HG02884 (cell line): ENCODE measurements around the gene PCGF2.

Source experiments
- ATAC-seq: cut with Tn5 transposase; IDR thresholded peaks from one replicate; pipeline ENCODE4 v1.9.1; 2021; ENCODE audit warnings: mild to moderate bottlenecking, moderate library complexity; ENCODE audit not compliant: unreplicated experiment

Gene PCGF2

GRCh38 chr17:38719943-38720641 is 28.0 kb downstream of the PCGF2 start:
- no peak for ATAC-seq

GRCh38 chr17:38719289-38719942 is 28.7 kb downstream of the PCGF2 start:
- no peak for ATAC-seq

- no peak for ATAC-seq
Observed at GRCh38 chr17:38717139-38717745, 30.9 kb downstream of the PCGF2 start.

- no peak for ATAC-seq
Observed at GRCh38 chr17:38716368-38717005, 31.6 kb downstream of the PCGF2 start.

- no peak for ATAC-seq
Observed at GRCh38 chr17:38715216-38715943, 32.8 kb downstream of the PCGF2 start.

- no peak for ATAC-seq
Observed at GRCh38 chr17:38713456-38714075, 34.6 kb downstream of the PCGF2 start.

GRCh38 chr17:38712593-38712992 is 35.5 kb downstream of the PCGF2 start:
- ATAC-seq: no peak

- no peak for ATAC-seq
Observed at GRCh38 chr17:38711792-38712571, 36.2 kb downstream of the PCGF2 start.

- ATAC-seq: no peak
Observed at GRCh38 chr17:38710985-38711384, 37.2 kb downstream of the PCGF2 start.

- no peak for ATAC-seq
Observed at GRCh38 chr17:38710604-38710962, 37.6 kb downstream of the PCGF2 start.

- ATAC-seq: no peak
Observed at GRCh38 chr17:38709864-38710603, 38.1 kb downstream of the PCGF2 start.

GRCh38 chr17:38709104-38709820 is 38.9 kb downstream of the PCGF2 start:
- ATAC-seq: no peak

- ATAC-seq: no peak
Observed at GRCh38 chr17:38707678-38708351, 40.3 kb downstream of the PCGF2 start.

- no peak for ATAC-seq
Observed at GRCh38 chr17:38706505-38707216, 41.5 kb downstream of the PCGF2 start.

- no peak for ATAC-seq
Observed at GRCh38 chr17:38705803-38706504, 42.2 kb downstream of the PCGF2 start.

GRCh38 chr17:38705523-38705802 is 42.7 kb downstream of the PCGF2 start:
- no peak for ATAC-seq
